Neural cell (in vitro differentiated cells): ENCODE results near the gene NCOA5.

Source experiments
- EP300 ChIP-seq: fragments of 450-650 bp; conservative IDR thresholded peaks from 2 replicates; pipeline ENCODE4 v1.6.1; 2014; ENCODE audit warnings: antibody characterized with exemption, mild to moderate bottlenecking, moderate library complexity; ENCODE audit not compliant: poor library complexity, severe bottlenecking
- EZH2 ChIP-seq: fragments of 200-600, 300-800 bp; shearing (Covaris generic), sonication (generic); IDR thresholded peaks from 2 replicates; pipeline ENCODE4 v1.6.1; 2014; ENCODE audit warnings: antibody characterized with exemption, low read length, borderline replicate concordance, mild to moderate bottlenecking; ENCODE audit not compliant: insufficient read depth, poor library complexity, severe bottlenecking
- MXI1 ChIP-seq: fragments of 450-650 bp; conservative IDR thresholded peaks from 2 replicates; pipeline ENCODE4 v1.6.1; 2014; ENCODE audit warnings: antibody characterized with exemption, mild to moderate bottlenecking; ENCODE audit not compliant: poor library complexity, severe bottlenecking
- POLR2AphosphoS5 ChIP-seq: IDR thresholded peaks from 2 replicates; pipeline ENCODE4 v1.6.1; 2012
- RAD21 ChIP-seq: fragments of 450-650 bp; conservative IDR thresholded peaks from 2 replicates; pipeline ENCODE4 v1.6.1; 2014; ENCODE audit warnings: antibody characterized with exemption, mild to moderate bottlenecking, moderate library complexity
- TAF1 ChIP-seq: IDR thresholded peaks from 2 replicates; pipeline ENCODE4 v1.6.1; 2012; ENCODE audit warnings: low read depth
- TF ChIP-seq, protein P1 (sequence below): fragments of 450-650 bp; IDR thresholded peaks from 2 replicates; pipeline ENCODE4 v1.5.1; 2014; ENCODE audit warnings: antibody characterized with exemption, mild to moderate bottlenecking, moderate library complexity; ENCODE audit not compliant: poor library complexity, severe bottlenecking

GRCh38 chr20:46114449-46114848, 24.7 kb upstream of the NCOA5 start:
- TF ChIP-seq, protein P1, sequence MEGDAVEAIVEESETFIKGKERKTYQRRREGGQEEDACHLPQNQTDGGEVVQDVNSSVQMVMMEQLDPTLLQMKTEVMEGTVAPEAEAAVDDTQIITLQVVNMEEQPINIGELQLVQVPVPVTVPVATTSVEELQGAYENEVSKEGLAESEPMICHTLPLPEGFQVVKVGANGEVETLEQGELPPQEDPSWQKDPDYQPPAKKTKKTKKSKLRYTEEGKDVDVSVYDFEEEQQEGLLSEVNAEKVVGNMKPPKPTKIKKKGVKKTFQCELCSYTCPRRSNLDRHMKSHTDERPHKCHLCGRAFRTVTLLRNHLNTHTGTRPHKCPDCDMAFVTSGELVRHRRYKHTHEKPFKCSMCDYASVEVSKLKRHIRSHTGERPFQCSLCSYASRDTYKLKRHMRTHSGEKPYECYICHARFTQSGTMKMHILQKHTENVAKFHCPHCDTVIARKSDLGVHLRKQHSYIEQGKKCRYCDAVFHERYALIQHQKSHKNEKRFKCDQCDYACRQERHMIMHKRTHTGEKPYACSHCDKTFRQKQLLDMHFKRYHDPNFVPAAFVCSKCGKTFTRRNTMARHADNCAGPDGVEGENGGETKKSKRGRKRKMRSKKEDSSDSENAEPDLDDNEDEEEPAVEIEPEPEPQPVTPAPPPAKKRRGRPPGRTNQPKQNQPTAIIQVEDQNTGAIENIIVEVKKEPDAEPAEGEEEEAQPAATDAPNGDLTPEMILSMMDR, result no peak
- no peak for TF ChIP-seq EZH2
- TF ChIP-seq POLR2AphosphoS5, result no peak
- TF ChIP-seq EP300, result no peak
- no peak for TF ChIP-seq TAF1
- no peak for TF ChIP-seq RAD21
- TF ChIP-seq MXI1, result no peak
